ENCODE data around the gene FREM1.

- TF ChIP-seq CTCF (IDR thresholded peaks at IDR 0.05), result no peak
- no peak for TF ChIP-seq POLR2A (IDR thresholded peaks at IDR 0.05)
Observed at GRCh38 chr9:14899815-14900193, 10.4 kb downstream of the FREM1 start.
